HFFc6 (cell line): ENCODE measurements around the gene CEBPA. TPM values are rescaled to one million over a fixed set of nuclear protein-coding genes. Genes with fewer than 3 reads are reported as not detected.
A peak's percentile ranks its signal among the peaks of the same experiment; 100 is the strongest.

ENCODE experiments used
- DNase-seq: peaks from one replicate; pipeline ENCODE4 v3.0.0-alpha.2; 2018
- H3K27ac Mint-ChIP-seq: 2 replicates; pipeline ENCODE4 v1.8.0; 2020; ENCODE audit warnings: mild to moderate bottlenecking, mixed read lengths
- H3K27me3 Mint-ChIP-seq: 2 replicates; pipeline ENCODE4 v1.8.0; 2021; ENCODE audit warnings: mild to moderate bottlenecking, moderate library complexity, mixed read lengths; ENCODE audit not compliant: insufficient read depth
- H3K36me3 Mint-ChIP-seq: 2 replicates; pipeline ENCODE4 v1.8.0; 2021; ENCODE audit warnings: low read depth, mixed read lengths
- H3K4me1 Mint-ChIP-seq: 2 replicates; pipeline ENCODE4 v1.8.0; 2020; ENCODE audit warnings: low read depth, mixed read lengths
- H3K4me3 Mint-ChIP-seq: 2 replicates; pipeline ENCODE4 v1.8.0; 2020; ENCODE audit warnings: mild to moderate bottlenecking, moderate library complexity, mixed read lengths
- H3K9me3 Mint-ChIP-seq: 2 replicates; pipeline ENCODE4 v1.8.0; 2020; ENCODE audit warnings: mild to moderate bottlenecking, mixed read lengths
- CTCF ChIP-seq: fragments of 200-600 bp; sonication (generic); IDR thresholded peaks from 2 replicates; pipeline ENCODE4 v1.5.0; 2021; ENCODE audit warnings: antibody characterized with exemption, mild to moderate bottlenecking
- total RNA-seq, 6 experiments: library from RNA; stranded (reverse); fragmentation: NEBNext Ultra II Directional; extraction: Animal tissue kit (Norgen Biotek cat#: 25700); gene quantifications; 2 replicates in 1 of 6; 3 replicates in 5 of 6; pipeline ENCODE4 v1.2.3, GENCODE V29; 2021

The CEBPA gene
- total RNA-seq, 6 experiments from 2014 or later, result 0.12 to 0.24 (median 0.14) TPM; not detected in 1

- no peak for DNase-seq
- Mint-ChIP-seq H3K27me3 (peaks cover 26% of the 10 kb centered on the region), H3K4me3 (no peak overlapping the region), H3K4me1 (peaks cover 15% of the 10 kb centered on the region), H3K36me3 (no peaks in the 10 kb centered on the region), H3K9me3 (no peaks in the 10 kb centered on the region), H3K27ac (no peak overlapping the region)
- TF ChIP-seq CTCF, result no peak
Observed at GRCh38 chr19:33301900-33302174, 497 bp downstream of the CEBPA start.

GRCh38 chr19:33301144-33301899 is 1.0 kb downstream of the CEBPA start:
- no peaks in the 10 kb centered on the region for H3K36me3 Mint-ChIP-seq
- H3K4me1 Mint-ChIP-seq, result peaks cover 20% of the 10 kb centered on the region
- DNase-seq, result no peak
- H3K9me3 Mint-ChIP-seq, result no peaks in the 10 kb centered on the region
- no peak for TF ChIP-seq CTCF
- no peak overlapping the region for H3K27ac Mint-ChIP-seq
- H3K4me3 Mint-ChIP-seq, result no peak overlapping the region
- H3K27me3 Mint-ChIP-seq, result peaks cover 26% of the 10 kb centered on the region

- Mint-ChIP-seq H3K4me3 (no peak overlapping the region), H3K27me3 (peaks cover 24% of the 10 kb centered on the region), H3K27ac (no peak overlapping the region), H3K9me3 (no peaks in the 10 kb centered on the region), H3K36me3 (no peaks in the 10 kb centered on the region), H3K4me1 (peaks cover 25% of the 10 kb centered on the region)
- no peak for TF ChIP-seq CTCF
- DNase-seq, result no peak
Observed at GRCh38 chr19:33300894-33301143, 1.5 kb downstream of the CEBPA start.

GRCh38 chr19:33300009-33300893 is 2.1 kb downstream of the CEBPA start:
- H3K27ac Mint-ChIP-seq, result no peak overlapping the region
- no peak for DNase-seq
- no peak for TF ChIP-seq CTCF
- H3K4me3 Mint-ChIP-seq, result peak overlapping the region; percentile 34; the same call in 1 of the 2 replicates
- peaks cover 24% of the 10 kb centered on the region for H3K27me3 Mint-ChIP-seq
- no peaks in the 10 kb centered on the region for H3K36me3 Mint-ChIP-seq
- H3K4me1 Mint-ChIP-seq, result peaks cover 25% of the 10 kb centered on the region
- no peaks in the 10 kb centered on the region for H3K9me3 Mint-ChIP-seq

GRCh38 chr19:33299051-33299688 is 3.2 kb downstream of the CEBPA start:
- H3K27me3 Mint-ChIP-seq, result peaks cover 15% of the 10 kb centered on the region
- TF ChIP-seq CTCF, result no peak
- H3K36me3 Mint-ChIP-seq, result no peaks in the 10 kb centered on the region
- H3K9me3 Mint-ChIP-seq, result no peaks in the 10 kb centered on the region
- H3K4me3 Mint-ChIP-seq, result no peak overlapping the region
- DNase-seq, result no peak
- H3K27ac Mint-ChIP-seq, result no peak overlapping the region
- H3K4me1 Mint-ChIP-seq, result peaks cover 28% of the 10 kb centered on the region
